GM10266 (cell line): ENCODE measurements around the gene EVX2.

Source experiments
- DNase-seq: peaks from one replicate; pipeline ENCODE4 v3.0.0; 2012; ENCODE audit errors: extremely low spot score
- TF ChIP-seq, protein P1 (sequence below): IDR thresholded peaks from 2 replicates; pipeline ENCODE4 v1.5.1; 2012; ENCODE audit warnings: mild to moderate bottlenecking, low read depth; ENCODE audit not compliant: control insufficient read depth, insufficient read depth; ENCODE audit errors: missing control alignments

The EVX2 gene

DNA sequence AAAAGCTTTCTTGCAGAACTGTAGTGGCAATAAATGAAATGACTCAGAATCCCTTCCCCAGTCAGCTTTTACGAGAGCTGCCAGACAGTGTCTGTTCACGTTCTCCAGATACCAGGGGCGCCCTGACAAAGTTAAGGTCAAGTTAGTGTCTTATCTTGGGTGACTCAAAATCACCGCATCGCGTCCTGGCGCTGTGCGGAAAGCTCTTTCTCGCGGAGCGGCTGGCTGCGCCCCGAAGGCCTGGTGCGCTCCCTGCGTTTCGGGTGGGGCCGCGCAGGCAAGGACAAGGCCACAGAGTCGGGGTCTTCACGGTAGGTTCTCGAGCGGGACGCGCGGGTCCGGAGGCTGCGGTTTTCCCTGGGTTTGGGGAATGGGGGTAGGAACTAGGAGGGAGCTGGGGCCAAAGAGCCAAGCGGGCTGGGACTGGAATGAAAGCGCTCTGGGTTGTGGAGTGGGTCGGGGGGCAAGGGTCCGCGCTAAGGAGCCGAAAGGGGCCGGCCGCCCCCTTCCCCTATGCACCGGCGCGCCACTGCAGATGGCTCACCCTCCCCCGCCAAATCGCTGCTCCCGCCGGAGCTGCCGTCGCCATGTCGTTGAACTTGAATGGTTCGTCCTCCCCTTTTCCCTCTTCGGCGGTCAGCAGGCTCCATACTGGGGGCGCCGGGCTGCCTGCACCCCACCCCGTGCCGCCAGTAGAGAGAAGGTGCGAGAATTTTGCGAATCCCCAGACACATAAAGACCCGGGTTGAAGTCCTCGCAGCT, 20.7 kb upstream of the EVX2 start:
- TF ChIP-seq, protein P1, sequence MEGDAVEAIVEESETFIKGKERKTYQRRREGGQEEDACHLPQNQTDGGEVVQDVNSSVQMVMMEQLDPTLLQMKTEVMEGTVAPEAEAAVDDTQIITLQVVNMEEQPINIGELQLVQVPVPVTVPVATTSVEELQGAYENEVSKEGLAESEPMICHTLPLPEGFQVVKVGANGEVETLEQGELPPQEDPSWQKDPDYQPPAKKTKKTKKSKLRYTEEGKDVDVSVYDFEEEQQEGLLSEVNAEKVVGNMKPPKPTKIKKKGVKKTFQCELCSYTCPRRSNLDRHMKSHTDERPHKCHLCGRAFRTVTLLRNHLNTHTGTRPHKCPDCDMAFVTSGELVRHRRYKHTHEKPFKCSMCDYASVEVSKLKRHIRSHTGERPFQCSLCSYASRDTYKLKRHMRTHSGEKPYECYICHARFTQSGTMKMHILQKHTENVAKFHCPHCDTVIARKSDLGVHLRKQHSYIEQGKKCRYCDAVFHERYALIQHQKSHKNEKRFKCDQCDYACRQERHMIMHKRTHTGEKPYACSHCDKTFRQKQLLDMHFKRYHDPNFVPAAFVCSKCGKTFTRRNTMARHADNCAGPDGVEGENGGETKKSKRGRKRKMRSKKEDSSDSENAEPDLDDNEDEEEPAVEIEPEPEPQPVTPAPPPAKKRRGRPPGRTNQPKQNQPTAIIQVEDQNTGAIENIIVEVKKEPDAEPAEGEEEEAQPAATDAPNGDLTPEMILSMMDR = no peak
- DNase-seq = no peak

DNA sequence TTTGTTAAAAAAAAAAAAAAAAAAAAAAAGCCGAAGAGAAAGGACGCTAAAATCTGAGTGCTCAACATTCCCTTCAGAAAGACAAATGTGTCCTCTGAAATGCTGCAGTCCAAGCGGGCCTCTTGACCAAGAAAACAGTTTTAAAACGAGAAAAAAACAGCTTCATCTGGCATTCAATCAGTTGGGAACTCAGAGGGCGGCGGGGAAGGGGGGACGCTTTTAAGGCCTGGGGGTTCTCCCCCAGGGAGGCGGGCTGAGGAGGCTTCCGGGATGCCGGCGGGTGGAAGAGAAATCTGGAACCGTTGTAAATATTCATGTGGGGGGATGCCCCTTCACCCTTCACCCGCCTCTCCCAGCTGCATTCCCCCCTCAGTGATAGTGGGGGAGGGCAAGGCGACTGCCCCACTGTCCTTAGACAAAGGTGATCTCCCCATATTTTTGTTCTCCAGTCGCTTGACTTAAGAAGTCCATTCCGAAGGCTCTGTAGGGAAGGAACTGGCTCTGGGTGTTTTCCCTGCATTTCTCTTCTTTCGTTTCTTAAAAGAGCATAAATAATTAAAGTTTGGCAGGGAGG, 20.1 kb upstream of the EVX2 start:
- no peak for DNase-seq
- TF ChIP-seq, protein P1 = no peak

DNA sequence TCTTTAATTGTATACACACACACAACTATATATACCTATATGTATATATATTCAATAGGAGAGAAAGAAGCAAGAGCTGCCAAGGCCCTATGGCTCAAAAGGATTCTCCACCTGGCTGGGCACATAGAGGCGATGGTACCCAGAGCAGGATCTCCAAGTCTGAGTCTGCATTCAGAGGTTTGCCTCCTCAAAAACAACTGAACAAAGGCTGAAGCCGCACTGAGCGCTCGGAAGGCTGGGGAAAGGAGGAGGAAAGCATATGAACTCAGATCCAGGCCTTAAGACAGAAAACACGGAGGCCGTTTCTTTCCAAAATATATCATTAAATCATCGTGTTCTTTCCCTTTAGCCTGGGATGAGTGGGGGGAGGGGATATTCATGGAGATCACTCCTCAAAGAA, 19.4 kb upstream of the EVX2 start:
- TF ChIP-seq, protein P1 = no peak

DNA sequence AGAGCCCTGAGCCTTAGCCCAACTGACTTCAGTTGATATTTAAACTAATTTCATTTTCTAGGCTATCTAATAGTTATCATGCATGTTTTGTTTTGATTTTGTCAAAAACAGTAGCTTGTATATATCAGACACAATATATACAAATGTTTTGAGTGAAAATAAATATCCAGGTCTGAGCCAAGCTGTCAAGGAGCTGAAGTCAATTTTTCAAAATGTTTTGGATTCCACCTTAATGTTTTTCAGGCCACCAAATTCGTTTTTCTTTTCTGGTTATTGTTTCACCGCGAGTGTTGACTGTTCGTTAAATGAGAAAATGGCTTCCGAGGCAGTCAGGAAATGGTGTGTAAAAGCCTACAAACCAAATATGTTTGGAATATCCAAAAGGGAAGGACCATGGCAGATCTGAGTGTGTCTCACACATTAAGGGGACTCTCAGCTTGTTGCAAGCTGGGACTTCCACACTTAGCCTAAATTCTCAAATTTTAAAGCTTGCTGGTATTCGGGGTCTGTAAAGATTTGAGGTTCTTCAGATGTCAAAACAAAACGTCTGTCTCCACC, 18.6 kb upstream of the EVX2 start:
- DNase-seq = no peak
- TF ChIP-seq, protein P1 = no peak

More for the DNA sequence above, 19.4 kb upstream of the EVX2 start:
- no peak for DNase-seq

DNA sequence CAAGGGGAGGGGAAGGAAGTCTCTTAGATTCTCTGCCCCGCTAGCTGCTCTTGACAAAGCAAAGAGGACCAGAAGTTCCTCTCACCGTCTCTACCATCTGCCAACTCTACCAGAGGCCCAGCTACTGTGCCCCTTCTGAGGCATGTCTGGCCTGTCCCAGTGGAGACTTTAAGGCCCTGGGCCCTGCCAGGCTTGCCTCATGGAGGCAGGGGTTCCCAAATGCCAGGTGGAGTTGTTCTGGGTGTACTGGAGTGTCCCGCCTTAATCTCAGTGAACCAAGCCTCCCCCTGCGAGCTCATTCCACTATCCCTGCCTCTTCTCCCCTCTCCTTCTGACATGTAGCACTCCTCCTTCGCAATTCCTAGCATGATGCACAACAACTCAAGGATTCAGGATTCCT, 18.1 kb upstream of the EVX2 start:
- TF ChIP-seq, protein P1 = no peak
- no peak for DNase-seq

DNA sequence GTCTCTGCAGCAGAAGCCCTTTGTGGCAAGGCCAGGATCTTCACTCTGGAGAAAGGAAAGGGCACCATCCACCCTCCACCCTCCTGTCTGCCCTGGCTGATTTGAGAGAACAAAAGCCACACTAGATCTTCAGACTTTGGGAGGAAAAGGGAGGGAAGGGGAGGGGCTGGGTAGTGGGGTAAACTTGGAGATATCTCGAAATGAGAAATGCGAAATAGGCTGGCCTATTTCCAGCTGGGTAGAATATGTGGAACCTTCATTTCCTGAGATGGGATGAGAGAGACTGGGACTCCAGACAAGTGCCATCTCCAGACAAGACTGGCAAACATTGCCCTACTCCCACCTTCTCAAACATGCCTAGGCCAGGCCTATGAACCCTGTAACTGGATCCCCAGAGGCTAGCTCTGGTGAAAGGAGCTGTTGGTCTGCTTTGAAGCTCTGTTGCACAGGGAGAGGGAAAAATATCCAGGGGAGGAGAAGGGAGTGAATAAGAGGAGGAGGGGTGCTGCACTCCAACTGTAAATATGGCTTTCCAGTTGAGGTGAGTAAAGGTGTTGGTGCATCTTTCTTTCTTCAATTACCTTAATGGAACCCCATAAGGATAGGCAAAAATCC, 17.6 kb upstream of the EVX2 start:
- TF ChIP-seq, protein P1 = no peak
- DNase-seq = no peak
